HepG2 (cell line): ENCODE measurements around the gene WDR86. TPM values are rescaled to one million over a fixed set of nuclear protein-coding genes. Genes with fewer than 3 reads are reported as not detected.
A peak's percentile ranks its signal among the peaks of the same experiment; 100 is the strongest.

Experiments used
- BORCS8-MEF2B ChIP-seq: sonication (generic); formaldehyde crosslinking; IDR thresholded peaks from 2 replicates; pipeline ENCODE4 v1.8.0; 2022; ENCODE audit warnings: mild to moderate bottlenecking, missing genetic modification reagents
- ERF ChIP-seq: IDR thresholded peaks from 2 replicates; pipeline ENCODE4 v1.6.1; 2018; ENCODE audit warnings: missing biosample characterization, missing genetic modification reagents
- FOXM1 ChIP-seq: sonication (generic); formaldehyde crosslinking; IDR thresholded peaks from 2 replicates; pipeline ENCODE4 v1.5.0; 2020; ENCODE audit warnings: missing genetic modification reagents
- HDAC1 ChIP-seq: sonication (generic); formaldehyde crosslinking; IDR thresholded peaks from 2 replicates; pipeline ENCODE4 v1.5.1; 2020; ENCODE audit warnings: mild to moderate bottlenecking, missing genetic modification reagents
- IKZF1 ChIP-seq: fragments of 450-650 bp; IDR thresholded peaks from 2 replicates; pipeline ENCODE4 v1.7.1; 2016
- NCOA2 ChIP-seq: sonication (generic); formaldehyde crosslinking; IDR thresholded peaks from 2 replicates; pipeline ENCODE4 v1.8.0; 2022; ENCODE audit warnings: inconsistent platforms
- NFE2L2 ChIP-seq: fragments of 150-350 bp; IDR thresholded peaks from 2 replicates; pipeline ENCODE4 v1.6.1; 2014; ENCODE audit warnings: low read length
- PAWR ChIP-seq: sonication (generic); formaldehyde crosslinking; IDR thresholded peaks from 2 replicates; pipeline ENCODE4 v1.4.0; 2020; ENCODE audit warnings: missing genetic modification reagents, mild to moderate bottlenecking, borderline replicate concordance
- RXRA ChIP-seq: sonication (generic); formaldehyde crosslinking; IDR thresholded peaks from 2 replicates; pipeline ENCODE4 v1.5.1; 2020; ENCODE audit warnings: missing genetic modification reagents
- SKI ChIP-seq: fragments of 450-650 bp; IDR thresholded peaks from one replicate; pipeline ENCODE4 v1.6.1; 2018; ENCODE audit warnings: mild to moderate bottlenecking; ENCODE audit not compliant: partially characterized antibody
- ZFP90 ChIP-seq: sonication (generic); formaldehyde crosslinking; IDR thresholded peaks from 2 replicates; pipeline ENCODE4 v1.8.0; 2022; ENCODE audit warnings: missing genetic modification reagents, mild to moderate bottlenecking, inconsistent platforms, borderline replicate concordance
- ZNF274 ChIP-seq: sonication (generic); formaldehyde crosslinking; IDR thresholded peaks from 2 replicates; pipeline ENCODE4 v1.5.1; 2020; ENCODE audit warnings: mild to moderate bottlenecking, missing genetic modification reagents
- ZNF276 ChIP-seq: sonication (generic); formaldehyde crosslinking; IDR thresholded peaks from 2 replicates; pipeline ENCODE4 v1.4.0; 2020; ENCODE audit warnings: mild to moderate bottlenecking, low read depth, missing genetic modification reagents
- ZNF407 ChIP-seq: sonication (generic); formaldehyde crosslinking; IDR thresholded peaks from one replicate; pipeline ENCODE4 v1.5.1; 2020; ENCODE audit warnings: mild to moderate bottlenecking, missing genetic modification reagents; ENCODE audit errors: not compliant biosample characterization
- ZNF431 ChIP-seq: sonication (generic); formaldehyde crosslinking; IDR thresholded peaks from 2 replicates; pipeline ENCODE4 v1.9.0; 2022; ENCODE audit warnings: missing genetic modification reagents, low read depth, mild to moderate bottlenecking, borderline replicate concordance
- ZNF510 ChIP-seq: sonication (generic); formaldehyde crosslinking; IDR thresholded peaks from 2 replicates; pipeline ENCODE4 v1.4.0; 2020; ENCODE audit warnings: low read depth, mild to moderate bottlenecking, missing genetic modification reagents
- ZNF724P ChIP-seq: sonication (generic); formaldehyde crosslinking; IDR thresholded peaks from 2 replicates; pipeline ENCODE4 v1.8.0; 2022; ENCODE audit warnings: missing genetic modification reagents, borderline replicate concordance
- polyA plus RNA-seq, 8 experiments: library from polyadenylated mRNA; depleted of rRNA in 3 of 8; stranded (reverse) in 7 of 8; unstranded in 1 of 8; fragments of >200 nt; fragmentation: Illumina TruSeq in 4 of 8; extraction: Trizol in 4 of 8; gene quantifications; 2 replicates each; pipeline versions ENCODE4 v1.2.1 to v1.2.3, GENCODE V29; 2011 to 2016; ENCODE audit warnings: low read depth in 4 of 8, missing spikeins in 1 of 8, mixed read lengths in 1 of 8; ENCODE audit not compliant: insufficient read depth in 1 of 8
- total RNA-seq, 5 experiments: library from RNA; depleted of rRNA; stranded (reverse); fragments of >200 nt; fragmentation: Illumina TruSeq; extraction: Trizol; gene quantifications; 2 replicates each; pipeline ENCODE4 v1.2.3, GENCODE V29; 2016; ENCODE audit warnings: low read depth in 1 of 5

Gene WDR86
- total and polyA plus RNA-seq, 2 of the 13 experiments (the other 11 are each of a cell fraction or from before 2014, with no cell fraction given), result 0.11 to 2.9 TPM

DNA sequence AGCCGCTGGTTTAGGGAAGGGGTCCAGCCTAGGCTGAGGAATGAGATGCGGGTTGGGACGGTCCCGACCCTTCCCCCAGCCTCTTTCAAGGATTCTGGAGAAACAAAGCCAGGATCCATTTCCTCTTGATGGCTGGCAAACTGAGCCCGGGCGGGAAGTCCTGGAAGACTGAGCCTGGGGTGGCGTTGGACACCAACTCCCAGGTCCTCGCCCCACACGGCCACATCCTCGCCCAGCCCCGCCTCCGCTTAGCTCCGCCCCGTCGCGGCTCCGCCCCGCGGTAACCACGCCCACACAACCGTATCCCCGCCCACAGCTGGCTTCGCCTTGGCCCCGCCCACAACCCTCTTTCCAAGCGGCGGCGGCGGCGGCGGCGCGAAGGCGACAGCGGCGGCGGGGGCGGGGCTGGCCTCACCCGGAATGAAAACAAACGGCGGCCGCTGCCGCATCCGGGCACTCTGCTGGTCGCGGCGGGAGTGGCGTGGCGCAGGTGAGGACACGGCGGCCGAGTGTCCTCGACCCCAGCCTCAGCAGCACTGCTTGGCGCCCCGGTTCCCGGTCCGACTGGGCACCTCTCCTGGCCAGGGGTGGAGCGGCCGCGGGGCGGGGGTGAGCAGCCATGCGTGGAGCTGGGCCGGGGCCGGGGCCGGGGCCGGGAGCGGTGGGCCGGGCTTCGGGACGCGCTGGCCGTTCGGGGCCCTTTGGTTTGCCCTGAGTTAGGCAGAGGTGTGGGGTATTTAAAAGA lies 68.3 kb downstream of the WDR86 start, which contains the start of gene NUB1 (continued):
- TF ChIP-seq ZNF431 (CRISPR knock-in tag) (0 out of 2 replicates have a peak, but pooled peaks have one; percentile 63), SKI (peak; percentile 85), NCOA2 (CRISPR knock-in tag) (no peak), IKZF1 (no peak), RXRA (CRISPR knock-in tag) (peak; percentile 19; the same call in 1 of the 2 replicates), FOXM1 (CRISPR knock-in tag) (no peak), ZNF724P (CRISPR knock-in tag) (peak; percentile 49; the same call in 1 of the 2 replicates), PAWR (CRISPR knock-in tag) (no peak), ZNF407 (CRISPR knock-in tag) (peak; percentile 83), ZFP90 (CRISPR knock-in tag) (no peak; the same call in 1 of the 2 replicates), ERF (CRISPR knock-in tag) (peak; percentile 66), ZNF274 (CRISPR knock-in tag) (peak; percentile 18; the same call in 1 of the 2 replicates), BORCS8-MEF2B (CRISPR knock-in tag) (peak; percentile 82), ZNF276 (CRISPR knock-in tag) (no peak; the same call in 1 of the 2 replicates), NFE2L2 (no peak), HDAC1 (CRISPR knock-in tag) (peak; percentile 84), ZNF510 (CRISPR knock-in tag) (no peak)
